H4 (cell line): ENCODE measurements around the gene CUX1. TPM values are rescaled to one million over a fixed set of nuclear protein-coding genes. Genes with fewer than 3 reads are reported as not detected.
"Not testable (repeated sequence)": the region's sequence is repeated elsewhere in the genome, so short reads cannot be mapped to it uniquely, and the experiment has no call there.

Source experiments
- DNase-seq: peaks from one replicate; pipeline ENCODE4 v3.0.0-alpha.2; 2015; ENCODE audit warnings: low spot score
- total RNA-seq: library from RNA; depleted of rRNA; stranded (reverse); fragments of >200 nt; shearing (Covaris generic); gene quantifications from 2 replicates; pipeline ENCODE4 v1.2.3, GENCODE V29; 2014

CUX1 gene
- total RNA-seq, 1 experiment from 2014 or later: 20.1 TPM

DNA sequence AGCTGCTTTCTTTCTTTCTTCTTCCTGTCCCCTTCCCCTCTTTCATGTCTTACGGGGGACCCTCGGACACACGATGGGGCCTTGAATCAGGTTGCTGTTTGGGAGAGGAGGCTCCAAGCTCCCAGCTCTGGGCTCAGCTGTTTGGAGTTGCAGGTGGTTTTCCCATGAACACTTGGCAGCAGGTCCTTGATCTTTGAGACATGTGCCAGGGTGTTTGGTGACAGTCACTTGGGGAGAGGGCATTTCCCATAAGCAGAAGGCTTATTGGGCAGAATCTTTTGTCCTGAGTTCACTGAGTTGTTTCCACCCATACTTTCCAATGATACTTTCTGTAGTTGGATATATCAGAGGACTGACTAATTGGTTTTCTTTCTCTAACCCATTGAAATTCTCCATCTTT, 364.6 kb downstream of the CUX1 start:
- DNase-seq: no peak

DNA sequence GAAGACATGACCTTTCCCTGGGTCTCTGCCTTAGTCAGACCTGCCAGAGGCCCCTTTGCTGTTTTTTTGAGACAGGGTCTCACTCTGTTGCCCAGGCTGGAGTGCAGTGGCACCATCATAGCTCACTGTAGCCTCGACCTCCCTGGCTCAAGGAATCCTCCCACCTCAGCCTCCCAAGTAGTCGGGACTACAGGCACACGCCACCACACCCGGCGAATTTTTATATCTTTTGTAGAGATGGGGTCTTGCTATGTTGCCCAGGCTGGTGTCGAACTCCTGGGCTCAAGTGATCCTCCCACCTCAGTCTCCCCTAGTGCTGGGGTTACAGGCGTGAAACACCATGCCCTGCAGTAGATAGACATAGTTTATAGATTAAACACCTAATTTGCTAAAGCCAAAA, 366.4 kb downstream of the CUX1 start:
- not testable (repeated sequence) for DNase-seq

DNA sequence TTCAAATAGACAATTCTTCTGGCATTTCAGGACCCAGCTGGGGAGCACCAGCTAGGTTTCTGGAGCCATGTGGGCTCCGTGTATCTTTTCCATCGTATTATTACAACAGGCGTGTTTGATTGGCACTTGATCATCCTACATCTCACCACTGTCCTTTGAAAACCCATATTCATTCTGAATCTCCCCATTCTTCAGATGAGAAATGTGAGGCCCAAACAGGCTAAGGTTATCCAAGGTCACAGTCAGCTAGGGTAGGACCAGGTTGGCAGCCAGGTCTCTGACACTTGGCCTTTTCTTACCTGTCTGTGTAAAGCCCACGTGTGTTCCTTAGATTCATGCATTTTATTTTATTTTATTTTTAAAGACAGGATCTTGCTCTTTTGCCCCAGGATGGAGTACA, 366.9 kb downstream of the CUX1 start:
- DNase-seq: no peak

DNA sequence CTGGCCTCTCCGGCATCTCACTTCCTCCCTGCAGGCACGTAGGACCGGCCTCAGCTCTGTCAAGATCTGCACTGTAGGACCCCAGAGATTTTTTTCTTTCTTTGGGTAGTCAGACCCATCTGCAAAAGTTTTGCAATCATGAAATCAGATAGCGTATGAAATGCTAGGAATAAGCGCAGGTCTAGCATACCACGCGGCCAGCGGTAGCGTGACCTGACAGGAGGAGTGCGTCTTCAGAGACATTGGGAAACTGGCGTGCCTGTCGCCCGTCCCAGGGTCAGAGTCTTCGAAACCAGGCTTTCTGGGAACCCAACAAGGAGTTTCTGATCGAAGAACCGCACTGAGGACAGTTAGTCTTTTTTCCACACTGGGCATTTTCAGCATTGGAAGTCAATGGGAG, 368.4 kb downstream of the CUX1 start:
- DNase-seq: no peak

DNA sequence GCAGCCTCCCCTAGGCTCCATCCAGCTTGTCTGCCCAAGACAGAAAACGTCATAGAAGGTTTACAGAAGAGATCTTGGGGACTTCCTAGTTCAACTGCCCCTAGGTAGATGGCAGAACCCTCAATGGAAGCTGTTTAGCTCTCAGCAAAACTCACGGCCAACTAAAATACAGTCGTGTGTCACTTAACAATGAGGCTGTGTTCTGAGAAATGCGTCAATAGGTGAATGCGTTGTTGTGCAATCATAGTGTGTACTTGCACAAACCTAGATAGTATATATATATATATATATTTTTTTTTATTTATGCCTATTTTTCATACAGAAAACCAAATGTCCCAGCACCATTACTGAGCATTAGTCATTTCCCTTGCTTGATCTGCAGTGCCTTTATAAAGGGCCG, 368.9 kb downstream of the CUX1 start:
- DNase-seq: no peak

DNA sequence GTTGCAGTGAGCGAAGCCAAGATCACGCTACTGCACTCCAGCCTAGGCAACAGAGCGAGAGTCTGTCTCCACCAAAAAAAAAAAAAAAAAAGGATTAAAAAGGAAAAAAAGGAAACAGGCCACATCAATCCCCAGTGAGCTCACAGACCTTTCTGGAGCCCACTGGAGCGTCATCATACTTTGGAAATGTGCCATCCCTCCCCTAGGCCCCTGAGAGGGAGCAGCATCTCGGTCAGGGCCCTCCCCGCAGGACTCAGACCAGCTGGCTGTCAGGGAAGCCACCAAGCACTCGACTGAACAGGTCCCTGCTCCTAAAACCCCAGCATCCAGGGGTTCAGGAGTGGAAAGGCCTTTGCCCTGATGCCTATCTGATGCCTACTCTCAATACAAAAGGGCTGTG, 371.3 kb downstream of the CUX1 start:
- no peak for DNase-seq

DNA sequence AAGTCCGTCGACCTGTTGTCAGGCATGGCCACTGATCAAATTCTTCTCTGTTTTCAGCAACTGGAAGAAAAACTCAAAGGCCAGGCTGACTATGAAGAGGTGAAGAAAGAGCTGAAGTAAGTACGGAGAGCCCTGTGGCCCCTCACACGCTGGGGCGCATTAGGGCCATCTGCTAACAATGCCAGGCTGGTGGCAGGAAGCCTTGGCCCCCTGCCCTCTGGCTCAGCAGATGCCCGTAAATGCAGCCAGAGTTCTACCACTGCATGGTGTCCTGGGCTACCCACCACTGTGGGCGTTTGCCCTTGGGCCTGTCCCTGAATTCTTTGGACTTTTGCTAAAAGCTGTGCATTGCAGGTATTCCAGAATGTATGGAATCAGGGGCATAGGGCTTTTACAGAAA, 372.3 kb downstream of the CUX1 start:
- no peak for DNase-seq

DNA sequence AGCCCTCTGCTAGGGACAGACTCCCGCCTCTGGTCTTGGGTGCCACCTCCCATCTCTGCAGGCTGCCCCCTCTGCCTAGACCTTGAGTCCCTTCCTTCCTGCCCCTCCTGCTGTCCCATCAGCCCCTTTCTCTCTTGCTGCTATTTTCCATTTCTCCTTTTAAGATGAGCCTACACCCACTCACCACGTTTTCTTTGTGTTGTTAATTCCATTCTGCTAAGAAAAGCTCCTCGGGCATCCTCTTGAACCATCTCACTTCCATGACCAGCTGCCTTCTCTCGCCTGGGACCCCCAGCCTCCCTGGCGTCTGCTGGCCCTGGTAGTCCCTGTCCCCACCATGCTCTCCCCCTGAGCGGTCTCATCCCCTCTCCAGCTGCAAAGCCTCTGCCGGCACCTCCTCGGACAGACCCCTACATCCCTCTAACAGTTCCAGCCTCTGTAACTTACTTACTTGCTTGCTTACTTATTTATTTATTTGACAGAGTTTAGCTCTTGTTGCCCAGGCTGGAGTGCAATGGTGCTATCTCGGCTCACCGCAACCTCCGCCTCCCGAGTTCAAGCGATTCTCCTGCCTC, 373.4 kb downstream of the CUX1 start:
- DNase-seq: no peak

DNA sequence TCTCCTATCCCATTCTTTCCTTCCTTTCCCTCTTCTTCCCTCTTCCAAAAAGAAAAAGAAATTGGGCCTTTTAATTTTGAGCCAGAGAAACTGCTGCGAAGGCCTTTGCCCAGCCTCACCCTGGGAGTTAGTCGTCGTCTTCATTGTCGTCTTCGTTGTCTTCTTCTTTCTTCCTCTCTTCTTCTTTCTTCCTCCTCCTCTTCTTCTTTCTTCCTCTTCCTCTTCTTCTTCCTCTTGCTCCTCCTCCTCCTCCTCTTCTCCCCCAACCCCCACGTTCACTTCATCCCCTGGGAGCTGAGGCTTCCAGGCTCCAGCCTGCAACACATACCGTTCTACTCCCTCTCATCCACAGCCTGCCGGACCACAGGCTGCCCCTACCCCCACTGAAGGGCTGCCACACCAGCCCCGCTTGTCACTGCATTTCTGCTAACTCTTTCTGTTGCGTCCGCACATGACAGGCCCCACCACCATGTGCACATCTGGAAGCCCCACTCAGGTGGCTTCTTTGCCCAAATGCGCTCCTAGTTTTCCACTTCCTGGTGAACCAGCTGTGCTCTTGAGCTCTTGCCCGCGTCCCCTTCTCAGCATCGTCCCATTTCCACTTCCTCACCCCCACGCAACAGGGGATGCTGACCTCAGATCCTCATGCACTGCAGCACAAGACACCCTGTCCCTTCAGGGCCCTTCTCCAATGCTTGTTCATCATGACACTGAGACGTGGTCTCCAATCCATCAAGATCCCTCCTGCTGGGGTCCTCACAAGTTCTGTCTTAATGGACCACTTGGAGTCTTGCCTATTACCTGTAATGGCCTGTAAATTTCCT, 374.3 kb downstream of the CUX1 start:
- DNase-seq: no peak

DNA sequence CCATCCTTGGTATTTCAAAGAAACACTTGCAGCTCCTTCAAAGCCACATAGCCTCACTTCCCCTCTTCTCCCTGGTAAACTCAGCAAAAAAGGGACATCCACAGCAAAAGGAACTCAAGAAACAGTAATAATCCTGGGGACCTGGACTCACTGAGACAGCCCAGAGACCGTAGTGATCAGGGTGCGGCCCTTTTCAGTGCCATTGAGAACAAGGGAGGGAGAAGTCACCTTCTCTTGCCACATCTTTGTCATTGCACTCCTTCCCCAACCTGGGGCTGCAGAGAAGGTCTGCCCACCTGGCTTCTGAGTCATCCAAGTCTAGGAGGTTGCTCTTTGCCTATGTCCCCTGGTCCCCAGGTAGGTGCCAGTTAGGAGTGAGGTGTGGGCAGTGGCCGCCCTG, 375.4 kb downstream of the CUX1 start:
- no peak for DNase-seq

DNA sequence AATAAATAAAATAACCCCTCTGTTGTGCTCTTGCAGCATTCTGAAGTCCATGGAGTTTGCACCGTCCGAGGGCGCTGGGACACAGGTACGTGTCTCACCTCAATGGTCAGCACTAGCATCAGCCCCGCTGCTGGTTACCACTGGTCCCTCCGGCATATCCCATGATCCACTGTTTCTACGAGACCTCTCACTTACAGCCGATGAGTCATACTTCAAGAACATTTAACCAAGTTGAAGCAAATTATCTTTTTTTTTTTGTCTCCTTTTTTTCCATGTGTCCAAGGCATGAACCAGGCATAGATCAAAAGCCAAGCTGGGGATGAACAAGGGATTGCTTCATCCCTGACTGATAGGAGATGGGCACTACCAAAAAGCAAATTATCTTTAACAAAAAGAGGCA, 376.4 kb downstream of the CUX1 start:
- no peak for DNase-seq

DNA sequence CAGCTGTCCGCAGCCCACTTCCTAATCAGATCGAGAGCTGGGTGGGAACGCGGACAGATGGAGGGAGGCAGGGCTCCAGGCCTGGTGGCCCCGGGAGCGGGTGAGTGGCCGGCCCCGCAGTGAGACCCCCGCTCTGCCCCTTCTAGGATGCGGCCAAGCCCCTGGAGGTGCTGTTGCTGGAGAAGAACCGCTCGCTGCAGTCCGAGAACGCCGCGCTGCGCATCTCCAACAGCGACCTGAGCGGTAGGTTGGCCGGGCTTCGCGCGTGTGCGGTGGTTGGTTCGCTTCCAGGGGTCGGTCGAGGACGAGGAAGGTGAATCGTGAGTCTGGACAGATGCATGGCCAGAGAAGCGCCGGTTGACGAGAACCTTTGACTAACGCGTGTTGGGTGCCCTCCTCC, 377.9 kb downstream of the CUX1 start:
- no peak for DNase-seq

DNA sequence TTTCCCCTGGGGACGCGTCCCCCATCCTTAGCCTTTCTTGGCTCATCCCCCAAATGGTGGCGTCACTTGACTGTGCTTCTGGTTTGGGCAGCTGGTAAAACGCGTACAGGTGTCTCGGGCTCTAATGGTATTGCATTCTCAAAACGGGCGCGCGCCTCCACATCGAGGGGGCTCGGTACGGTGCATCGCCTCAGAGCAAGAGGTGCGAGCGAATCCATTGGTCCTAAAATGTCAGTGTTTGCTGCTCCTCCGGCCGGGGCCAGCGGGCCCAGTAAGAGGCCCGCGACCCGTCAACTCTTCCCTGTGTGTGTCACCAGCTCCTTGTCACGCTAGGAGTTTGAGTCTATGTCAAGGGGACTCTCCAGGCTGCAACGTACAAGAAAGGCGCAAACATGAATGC, 378.6 kb downstream of the CUX1 start:
- no peak for DNase-seq

DNA sequence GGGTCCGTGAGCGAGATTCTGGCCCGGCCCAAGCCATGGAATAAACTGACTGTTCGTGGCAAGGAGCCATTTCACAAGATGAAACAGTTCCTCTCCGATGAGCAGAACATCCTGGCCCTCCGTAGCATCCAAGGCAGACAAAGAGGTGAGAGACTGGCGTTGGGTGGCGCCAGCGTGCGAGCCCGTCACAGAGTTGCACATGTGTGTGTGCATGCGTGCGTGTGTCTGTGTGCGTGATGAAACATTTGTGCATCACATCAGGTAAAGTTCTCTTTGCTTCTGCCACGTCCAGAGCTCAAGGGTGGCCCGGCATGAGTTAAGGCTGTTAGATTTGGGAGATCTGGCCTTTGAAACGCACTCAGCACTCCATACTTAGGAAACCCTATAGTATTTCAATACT, 379.7 kb downstream of the CUX1 start:
- no peak for DNase-seq

DNA sequence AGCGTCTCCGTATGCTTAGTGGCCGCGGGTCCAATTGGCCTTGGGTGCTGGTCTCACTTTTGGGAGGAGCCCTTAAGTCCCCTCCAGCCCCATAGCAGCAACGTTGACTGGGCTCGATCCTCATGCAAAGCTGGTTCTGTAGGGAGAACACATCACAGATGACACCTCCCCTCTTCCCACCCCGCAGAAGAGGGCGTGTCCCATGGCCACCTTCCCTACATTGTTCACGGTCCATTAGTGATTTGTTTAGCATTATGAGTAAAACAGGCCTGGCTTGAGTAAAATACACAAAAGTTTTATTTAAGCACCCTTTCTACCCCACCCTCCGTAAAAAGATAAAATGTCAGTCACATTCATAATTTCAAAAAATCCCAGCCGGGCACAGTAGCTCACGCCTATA, 380.2 kb downstream of the CUX1 start:
- DNase-seq: no peak

DNA sequence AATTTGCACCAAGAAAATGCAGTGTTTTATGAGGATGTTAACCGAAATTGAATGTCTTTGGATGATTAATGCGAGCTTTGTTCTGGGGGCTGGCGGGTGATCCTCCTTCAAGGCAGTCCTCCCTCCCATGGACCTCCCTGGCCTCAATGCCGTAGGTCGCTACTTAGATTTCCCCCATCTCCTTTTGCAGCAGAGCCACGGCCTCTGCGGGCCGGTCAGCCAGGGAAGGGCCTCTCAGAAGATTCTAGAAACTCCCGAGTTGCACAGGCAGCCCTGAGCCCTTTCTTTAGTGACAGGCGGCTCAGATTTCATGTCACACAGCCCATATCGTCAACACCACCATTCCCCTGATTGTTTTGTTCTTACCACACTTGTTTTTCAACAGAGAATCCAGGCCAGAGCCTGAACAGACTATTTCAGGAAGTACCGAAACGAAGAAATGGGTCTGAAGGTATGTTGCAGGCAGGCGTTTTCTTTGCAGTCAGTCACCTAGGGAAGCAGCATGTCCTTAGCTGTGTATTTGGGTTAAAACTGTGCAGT, 381.1 kb downstream of the CUX1 start:
- DNase-seq: no peak

DNA sequence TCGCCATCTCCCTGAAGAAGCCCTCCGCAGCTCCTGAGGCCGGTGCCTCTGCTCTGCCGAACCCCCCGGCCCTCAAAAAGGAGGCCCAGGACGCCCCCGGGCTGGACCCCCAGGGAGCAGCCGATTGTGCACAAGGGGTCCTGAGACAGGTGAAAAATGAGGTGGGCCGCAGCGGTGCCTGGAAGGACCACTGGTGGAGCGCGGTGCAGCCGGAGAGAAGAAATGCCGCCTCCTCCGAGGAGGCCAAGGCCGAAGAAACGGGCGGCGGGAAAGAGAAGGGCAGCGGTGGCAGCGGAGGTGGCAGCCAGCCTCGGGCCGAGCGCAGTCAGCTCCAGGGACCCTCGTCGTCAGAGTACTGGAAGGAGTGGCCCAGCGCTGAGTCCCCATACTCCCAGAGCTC, 384.1 kb downstream of the CUX1 start:
- DNase-seq: no peak

DNA sequence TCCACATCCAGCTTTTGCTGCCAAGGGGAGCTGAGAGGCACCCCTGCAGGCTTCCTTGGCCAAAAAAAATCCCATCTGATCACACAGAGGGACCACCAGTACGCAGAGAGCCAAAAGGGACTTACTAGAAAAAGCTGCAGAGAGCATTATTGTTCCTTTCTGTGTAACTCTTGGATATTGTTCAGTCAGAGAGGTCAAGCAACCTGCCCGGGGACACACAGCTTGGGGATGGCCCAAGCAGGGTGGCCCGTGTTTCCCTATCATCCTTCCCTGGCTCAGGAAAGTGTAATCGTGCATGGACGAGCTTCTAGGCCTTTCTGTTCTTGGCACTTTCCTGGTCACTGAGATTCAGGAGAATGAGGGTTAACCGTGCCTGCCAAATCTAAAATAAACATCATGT, 385.1 kb downstream of the CUX1 start:
- DNase-seq: no peak

DNA sequence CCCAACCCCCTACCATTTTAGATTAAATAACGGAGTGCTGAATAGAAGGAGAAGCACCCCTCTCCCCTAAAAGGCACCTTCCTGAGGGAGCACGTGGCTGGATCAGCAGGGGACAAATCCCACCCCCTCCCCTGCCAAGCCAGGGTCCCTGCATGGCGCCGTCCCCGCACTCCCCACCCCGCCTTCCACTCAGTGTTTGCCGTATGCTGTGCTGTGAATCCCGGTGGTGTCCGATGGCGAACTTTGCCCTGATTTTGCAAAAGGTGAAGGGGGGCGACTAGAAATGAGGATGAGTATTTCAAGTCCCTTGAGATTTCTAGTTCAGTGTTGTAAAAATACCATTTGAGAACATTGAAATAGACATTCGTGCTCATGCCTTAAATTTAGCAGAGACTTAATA, 385.8 kb downstream of the CUX1 start:
- no peak for DNase-seq

DNA sequence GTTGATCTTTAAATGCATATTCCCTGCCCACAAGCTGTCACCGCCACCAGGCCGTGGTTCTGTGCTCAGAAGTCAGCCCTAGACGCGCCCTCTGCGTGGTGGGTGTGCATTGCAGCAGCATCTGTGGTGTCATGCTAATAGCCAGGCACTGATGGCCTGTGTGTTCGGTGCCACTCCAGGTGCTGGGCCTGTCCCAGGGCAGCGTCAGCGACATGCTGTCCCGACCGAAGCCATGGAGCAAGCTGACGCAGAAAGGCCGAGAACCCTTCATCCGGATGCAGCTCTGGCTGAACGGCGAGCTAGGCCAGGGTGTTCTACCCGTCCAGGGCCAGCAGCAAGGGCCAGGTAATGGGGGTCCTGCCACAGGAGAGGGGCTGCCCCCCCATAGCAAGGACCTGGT, 386.8 kb downstream of the CUX1 start:
- DNase-seq: no peak

DNA sequence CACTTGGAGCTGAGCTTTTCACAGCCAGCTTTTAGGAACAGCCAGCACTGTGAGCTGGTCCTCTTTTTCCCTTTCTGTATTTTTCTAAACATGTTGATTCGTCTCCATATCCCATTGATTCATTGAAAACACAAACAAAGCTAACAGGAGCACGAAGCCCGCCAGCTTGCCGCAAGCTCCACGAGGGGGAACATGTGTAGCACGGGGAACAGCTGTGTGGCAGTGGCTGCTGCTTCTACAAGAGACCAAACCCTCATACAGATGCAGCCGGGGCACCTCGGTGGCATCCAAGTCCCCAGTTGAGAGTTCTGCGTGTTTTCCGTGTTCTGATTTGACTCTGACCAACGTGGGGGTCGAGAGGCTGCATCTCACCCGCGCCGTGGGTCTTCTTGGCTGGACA, 388.5 kb downstream of the CUX1 start:
- no peak for DNase-seq

DNA sequence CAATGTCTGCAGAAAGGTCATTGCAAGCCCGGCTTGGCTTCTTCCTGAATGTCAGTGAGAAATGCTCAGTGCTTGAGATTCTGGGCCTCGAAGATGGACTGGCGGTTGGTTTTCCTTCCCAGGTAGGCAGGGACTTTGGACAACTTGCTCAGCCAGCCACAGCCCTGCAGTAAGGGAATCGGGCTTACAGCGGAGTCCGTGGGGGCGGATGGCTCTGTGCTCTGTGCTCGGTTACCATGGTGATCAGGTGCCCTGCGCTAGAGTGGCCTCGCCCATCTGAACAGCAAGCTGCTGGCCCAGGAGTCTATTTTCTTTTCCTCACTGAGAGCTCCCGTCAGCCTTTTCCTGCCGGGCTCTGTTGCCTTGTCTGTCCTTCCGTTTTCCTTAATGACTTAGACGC, 391.4 kb downstream of the CUX1 start:
- DNase-seq: no peak

DNA sequence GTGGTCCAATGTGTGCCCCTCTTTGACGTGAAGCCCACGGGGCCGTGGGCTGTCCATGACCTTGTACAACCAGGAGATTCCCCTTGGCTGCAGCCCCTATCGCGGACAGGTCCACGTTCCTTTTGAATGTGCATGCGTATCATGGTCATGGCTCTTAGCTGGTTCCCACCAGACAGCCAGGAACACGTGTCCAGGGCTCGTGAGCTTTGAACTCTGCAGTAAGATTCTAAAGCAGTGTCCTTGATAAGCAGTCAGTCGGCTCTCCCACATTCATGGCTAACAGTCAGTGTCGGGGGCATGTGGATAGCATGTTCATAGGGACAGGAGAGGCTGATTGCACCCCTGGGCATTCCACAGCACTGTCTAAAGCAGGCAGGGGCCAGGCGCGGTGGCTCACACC, 393.4 kb downstream of the CUX1 start:
- no peak for DNase-seq
